Dermis microvascular lymphatic vessel endothelial cell (primary cell): ENCODE data around the gene GDF3. TPM values are rescaled to one million over a fixed set of nuclear protein-coding genes. Genes with fewer than 3 reads are reported as not detected.
"Not testable (repeated sequence)": the region's sequence is repeated elsewhere in the genome, so short reads cannot be mapped to it uniquely, and the experiment has no call there.

Experiments used
- DNase-seq, 2 donors: peaks; one replicate each; pipeline versions ENCODE4 v3.0.0 to v3.0.0-alpha.2; 2010; ENCODE audit warnings: low read depth in 2 of 2
- total RNA-seq: library from RNA; depleted of rRNA; stranded (reverse); fragments of >200 nt; gene quantifications from 2 replicates; pipeline ENCODE4 v1.2.1, GENCODE V29; 2014

Gene GDF3
- total RNA-seq = 0.51 and 1.0 TPM in 2 replicates

GRCh38 chr12:7695566-7696197, at the start of gene GDF3:
GDF3 (minus strand) TSS chr12:7695775; CDS start chr12:7695728, 47 bp downstream.
- peak in 1 of 2 donors; percentile 81 for DNase-seq

GRCh38 chr12:7732993-7733392, 37.4 kb upstream of the GDF3 start:
- DNase-seq = no peak

- no peak for DNase-seq
Measured at GRCh38 chr12:7731486-7731885, 35.9 kb upstream of the GDF3 start.

- DNase-seq = not testable (repeated sequence)
Measured at GRCh38 chr12:7730984-7731383, 35.4 kb upstream of the GDF3 start.

- DNase-seq = no peak
Measured at GRCh38 chr12:7729746-7730145, 34.2 kb upstream of the GDF3 start.

- no peak for DNase-seq
Measured at GRCh38 chr12:7723926-7724325, 28.4 kb upstream of the GDF3 start.

- no peak for DNase-seq
Measured at GRCh38 chr12:7719946-7720730, 24.6 kb upstream of the GDF3 start.

GRCh38 chr12:7716381-7716780, 20.8 kb upstream of the GDF3 start:
- DNase-seq = peak in 1 of 2 donors; percentile 5

- DNase-seq = no peak
Measured at GRCh38 chr12:7712841-7713442, 17.4 kb upstream of the GDF3 start.

- DNase-seq = no peak
Measured at GRCh38 chr12:7711133-7711532, 15.6 kb upstream of the GDF3 start, which contains the start of gene DPPA3. DPPA3 (plus strand) TSS chr12:7711433; CDS start chr12:7711571, 138 bp downstream.

- DNase-seq = no peak
Measured at GRCh38 chr12:7709969-7710675, 14.5 kb upstream of the GDF3 start.

GRCh38 chr12:7705846-7706245, 10.3 kb upstream of the GDF3 start:
- DNase-seq = no peak

GRCh38 chr12:7695237-7695560, 376 bp downstream of the GDF3 start:
- peak in 1 of 2 donors; percentile 86 for DNase-seq

- no peak for DNase-seq
Measured at GRCh38 chr12:7694556-7695236, 879 bp downstream of the GDF3 start.

- no peak for DNase-seq
Measured at GRCh38 chr12:7693793-7694192, 1.8 kb downstream of the GDF3 start.

GRCh38 chr12:7681535-7681934, 14.0 kb downstream of the GDF3 start:
- DNase-seq = no peak

GRCh38 chr12:7679251-7680045, 16.1 kb downstream of the GDF3 start:
- peak; percentile 64 to 69 for DNase-seq

GRCh38 chr12:7678744-7679143, 16.8 kb downstream of the GDF3 start:
- peak in 1 of 2 donors; percentile 20 for DNase-seq

GRCh38 chr12:7677432-7677888, 18.1 kb downstream of the GDF3 start:
- DNase-seq = peak; percentile 81 to 90

GRCh38 chr12:7675455-7675854, 20.1 kb downstream of the GDF3 start:
- DNase-seq = not testable (repeated sequence)
